H9 (cell line): ENCODE results near the gene B3GNT7. TPM values are rescaled to one million over a fixed set of nuclear protein-coding genes. Genes with fewer than 3 reads are reported as not detected.
"Not testable (repeated sequence)": the region's sequence is repeated elsewhere in the genome, so short reads cannot be mapped to it uniquely, and the experiment has no call there.

Experiments
- DNase-seq: peaks from one replicate; pipeline ENCODE4 v3.0.0-alpha.2; 2017
- H2AFZ ChIP-seq: one replicate; pipeline ENCODE4 v1.6.1; 2013; ENCODE audit warnings: mild to moderate bottlenecking, low read length, control low read depth, moderate library complexity
- H2AK5ac ChIP-seq: 2 replicates; pipeline ENCODE4 v1.6.1; 2013; ENCODE audit warnings: low read length, control low read depth, mixed read lengths; ENCODE audit not compliant: insufficient read length
- H2BK120ac ChIP-seq: one replicate; pipeline ENCODE4 v1.6.1; 2013; ENCODE audit warnings: low read depth, mild to moderate bottlenecking, low read length, control low read depth, inconsistent platforms; ENCODE audit not compliant: poor library complexity, severe bottlenecking
- H2BK12ac ChIP-seq: 2 replicates; pipeline ENCODE4 v1.6.1; 2013; ENCODE audit warnings: low read length, control low read depth, mixed read lengths, low read depth; ENCODE audit not compliant: insufficient read length
- H2BK15ac ChIP-seq: 2 replicates; pipeline ENCODE4 v1.6.1; 2013; ENCODE audit warnings: low read depth, low read length, control low read depth
- H2BK20ac ChIP-seq: one replicate; pipeline ENCODE4 v1.6.1; 2013; ENCODE audit warnings: low read depth, mild to moderate bottlenecking, low read length, control low read depth, inconsistent platforms; ENCODE audit not compliant: poor library complexity, severe bottlenecking
- H2BK5ac ChIP-seq: 2 replicates; pipeline ENCODE4 v1.6.1; 2013; ENCODE audit warnings: low read length, control low read depth, mixed read lengths; ENCODE audit not compliant: insufficient read length
- H3K14ac ChIP-seq: 2 replicates; pipeline ENCODE4 v1.6.1; 2013; ENCODE audit warnings: low read length, control low read depth; ENCODE audit not compliant: insufficient read depth
- H3K18ac ChIP-seq: 2 replicates; pipeline ENCODE4 v1.6.1; 2013; ENCODE audit warnings: low read depth, mild to moderate bottlenecking, mixed read lengths, low read length, control low read depth; ENCODE audit not compliant: insufficient read length
- H3K23ac ChIP-seq: 2 replicates; pipeline ENCODE4 v1.6.1; 2013; ENCODE audit warnings: low read length, control low read depth, mixed read lengths, low read depth; ENCODE audit not compliant: insufficient read length
- H3K23me2 ChIP-seq: 2 replicates; pipeline ENCODE4 v1.6.1; 2013; ENCODE audit warnings: low read depth, mild to moderate bottlenecking, mixed read lengths, low read length, control low read depth; ENCODE audit not compliant: insufficient read length, poor library complexity, severe bottlenecking
- H3K27ac ChIP-seq: 2 replicates; pipeline ENCODE4 v1.5.1; 2013; ENCODE audit warnings: low read length, control low read depth, mixed read lengths, low read depth; ENCODE audit not compliant: insufficient read length
- H3K27me3 ChIP-seq: 2 replicates; pipeline ENCODE4 v1.6.1; 2013; ENCODE audit warnings: low read length, control low read depth, inconsistent platforms; ENCODE audit not compliant: insufficient read depth
- H3K4ac ChIP-seq: 2 replicates; pipeline ENCODE4 v1.6.1; 2013; ENCODE audit warnings: low read depth, mild to moderate bottlenecking, control low read depth, inconsistent platforms, low read length, moderate library complexity
- H3K4me1 ChIP-seq: 2 replicates; pipeline ENCODE4 v1.6.1; 2013; ENCODE audit warnings: low read length, control low read depth, inconsistent platforms; ENCODE audit not compliant: insufficient read depth
- H3K4me2 ChIP-seq: 2 replicates; pipeline ENCODE4 v1.6.1; 2013; ENCODE audit warnings: low read length, control low read depth, mixed read lengths; ENCODE audit not compliant: insufficient read length, insufficient read depth
- H3K56ac ChIP-seq: 2 replicates; pipeline ENCODE4 v1.6.1; 2013; ENCODE audit warnings: low read depth, mild to moderate bottlenecking, mixed read lengths, low read length, control low read depth; ENCODE audit not compliant: insufficient read length
- H3K79me1 ChIP-seq: 2 replicates; pipeline ENCODE4 v1.6.1; 2013; ENCODE audit warnings: low read depth, mild to moderate bottlenecking, moderate library complexity, low read length, control low read depth, inconsistent platforms; ENCODE audit not compliant: insufficient read depth, poor library complexity, severe bottlenecking
- H3K79me2 ChIP-seq: 2 replicates; pipeline ENCODE4 v1.6.1; 2013; ENCODE audit warnings: low read length, control low read depth, inconsistent platforms; ENCODE audit not compliant: insufficient read depth
- H3K9ac ChIP-seq: 2 replicates; pipeline ENCODE4 v1.6.1; 2013; ENCODE audit warnings: low read length, control low read depth, mixed read lengths; ENCODE audit not compliant: insufficient read length; ENCODE audit errors: extremely low read depth
- H3K9me3 ChIP-seq: one replicate; pipeline ENCODE4 v1.6.1; 2013; ENCODE audit warnings: low read depth, low read length, inconsistent platforms; ENCODE audit not compliant: control insufficient read depth
- H3T11ph ChIP-seq: one replicate; pipeline ENCODE4 v1.6.1; 2013; ENCODE audit warnings: mild to moderate bottlenecking, low read length, control low read depth, inconsistent platforms
- H4K20me1 ChIP-seq: one replicate; pipeline ENCODE4 v1.6.1; 2013; ENCODE audit not compliant: control insufficient read depth, insufficient read length, insufficient read depth
- H4K5ac ChIP-seq: 2 replicates; pipeline ENCODE4 v1.6.1; 2013; ENCODE audit warnings: low read depth, mild to moderate bottlenecking, mixed read lengths, low read length, control low read depth; ENCODE audit not compliant: insufficient read length
- H4K8ac ChIP-seq: replicated peaks from 2 replicates; pipeline ENCODE4 v1.6.1; 2013; ENCODE audit warnings: low read length, control low read depth, mixed read lengths, low read depth; ENCODE audit not compliant: insufficient read length
- H4K91ac ChIP-seq: 2 replicates; pipeline ENCODE4 v1.6.1; 2013; ENCODE audit warnings: low read depth, mild to moderate bottlenecking, moderate library complexity, mixed read lengths, low read length, control low read depth; ENCODE audit not compliant: insufficient read length
- H3K27ac Mint-ChIP-seq, 3 experiments: 2 replicates in 2 of 3; 3 replicates in 1 of 3; pipeline ENCODE4 v1.8.0; 2020 to 2021; ENCODE audit warnings: mixed read lengths in 3 of 3, mild to moderate bottlenecking in 1 of 3, moderate library complexity in 1 of 3
- H3K27me3 Mint-ChIP-seq: 2 replicates; pipeline ENCODE4 v1.8.0; 2021; ENCODE audit warnings: low read depth, mild to moderate bottlenecking, moderate library complexity, mixed read lengths
- H3K36me3 Mint-ChIP-seq, 3 experiments: 2 replicates in 2 of 3; 3 replicates in 1 of 3; pipeline ENCODE4 v1.8.0; 2020 to 2021; ENCODE audit warnings: low read depth in 3 of 3, mixed read lengths in 3 of 3; ENCODE audit not compliant: insufficient read depth in 1 of 3
- H3K4me1 Mint-ChIP-seq, 2 experiments: 2 replicates each; pipeline ENCODE4 v1.8.0; 2020; ENCODE audit warnings: mixed read lengths in 2 of 2
- H3K4me3 Mint-ChIP-seq, 2 experiments: 2 replicates in 1 of 2; 3 replicates in 1 of 2; pipeline ENCODE4 v1.8.0; 2020 to 2021; ENCODE audit warnings: mild to moderate bottlenecking in 2 of 2, mixed read lengths in 2 of 2, moderate library complexity in 1 of 2
- H3K9me3 Mint-ChIP-seq, 2 experiments: 2 replicates in 1 of 2; 3 replicates in 1 of 2; pipeline ENCODE4 v1.8.0; 2020; ENCODE audit warnings: mild to moderate bottlenecking in 2 of 2, mixed read lengths in 2 of 2, moderate library complexity in 1 of 2
- CTCF ChIP-seq: fragments of 200-600 bp; sonication (generic); conservative IDR thresholded peaks from 3 replicates; pipeline ENCODE4 v1.8.0; 2021; ENCODE audit warnings: antibody characterized with exemption, mild to moderate bottlenecking
- WGBS: extraction: QIAGEN DNeasy Blood & Tissue Kit; methylation state at CpG from one replicate; pipeline ENCODE4 v1.1.7; 2013; ENCODE audit warnings: missing lambda C conversion rate, low lambda C conversion rate, mixed read lengths; ENCODE audit not compliant: insufficient read length; ENCODE audit errors: extremely low coverage; 5-methylcytosine and 5-hydroxymethylcytosine counted together
- total RNA-seq: library from RNA; stranded (reverse); gene quantifications from 2 replicates; pipeline ENCODE4 v1.2.1, GENCODE V29; 2021

Gene B3GNT7
- total RNA-seq, 1 experiment from 2014 or later, result 42.2 TPM

- 0 out of 3 replicates have a peak, but pooled peaks have one; percentile 19 for TF ChIP-seq CTCF
- not testable (repeated sequence) for H3K36me3 Mint-ChIP-seq, H3T11ph ChIP-seq, H4K91ac ChIP-seq, H4K5ac ChIP-seq, H2BK12ac ChIP-seq, H3K23ac ChIP-seq, H3K4me3 Mint-ChIP-seq, DNase-seq, H4K20me1 ChIP-seq, H3K79me1 ChIP-seq, H2BK120ac ChIP-seq, H2AFZ ChIP-seq, H3K4me1 ChIP-seq, H2AK5ac ChIP-seq, H2BK20ac ChIP-seq, H2BK5ac ChIP-seq, H3K27me3 Mint-ChIP-seq, H2BK15ac ChIP-seq, H3K23me2 ChIP-seq, H3K4me2 ChIP-seq, H4K8ac ChIP-seq, H3K79me2 ChIP-seq, H3K27ac ChIP-seq, H3K27me3 ChIP-seq, H3K9ac ChIP-seq, H3K4ac ChIP-seq, H3K9me3 Mint-ChIP-seq, H3K14ac ChIP-seq, H3K18ac ChIP-seq, H3K9me3 ChIP-seq, H3K56ac ChIP-seq
- H3K27ac Mint-ChIP-seq, result 0 out of 7 replicates have a peak overlapping the region, but pooled peaks of 2 of the 3 experiments have one; percentile 22 to 55
- peaks cover 54 to 60% of the 10 kb centered on the region in 2 experiments for H3K4me1 Mint-ChIP-seq
- no CpG with 5 or more reads among the region's 16 CpGs for WGBS
These were observed 8.7 kb downstream of the B3GNT7 start for GRCh38 chr2:231404183-231404578.
